Measurements from ENCODE around the gene TEX52.
A peak's percentile ranks its signal among the peaks of the same experiment; 100 is the strongest.
"Not testable (repeated sequence)": the region's sequence is repeated elsewhere in the genome, so short reads cannot be mapped to it uniquely, and the experiment has no call there.

Gene TEX52

GRCh38 chr12:2857021-2857431, at the start of gene TEX52:
Gene TEX52, minus strand, starts transcription at chr12:2857039. Its CDS starts 13 bp downstream, at chr12:2857026.
- DNase-seq, result peak; percentile 27

GRCh38 chr12:2904260-2904659, 47.4 kb upstream of the TEX52 start:
- DNase-seq, result no peak

- no peak for DNase-seq
These were observed 45.5 kb upstream of the TEX52 start for GRCh38 chr12:2902272-2902880.

- no peak for DNase-seq
These were observed 43.8 kb upstream of the TEX52 start for GRCh38 chr12:2900642-2901041.

- no peak for DNase-seq
These were observed 40.6 kb upstream of the TEX52 start for GRCh38 chr12:2897418-2897817.

GRCh38 chr12:2895511-2895910, 38.7 kb upstream of the TEX52 start:
- DNase-seq, result no peak

GRCh38 chr12:2895051-2895451, 38.2 kb upstream of the TEX52 start:
- DNase-seq, result no peak

- no peak for DNase-seq
These were observed 36.2 kb upstream of the TEX52 start for GRCh38 chr12:2893007-2893406.

GRCh38 chr12:2892246-2892645, 35.4 kb upstream of the TEX52 start:
- DNase-seq, result no peak

GRCh38 chr12:2891240-2892053, 34.6 kb upstream of the TEX52 start:
- DNase-seq, result peak; percentile 69

- DNase-seq, result peak; percentile 99
These were observed 33.8 kb upstream of the TEX52 start, which contains the start of gene TULP3 for GRCh38 chr12:2890388-2891239. Gene TULP3, plus strand, starts transcription at chr12:2890891. Its CDS starts 57 bp downstream, at chr12:2890948.

GRCh38 chr12:2890001-2890387, 33.2 kb upstream of the TEX52 start:
- no peak for DNase-seq

GRCh38 chr12:2886768-2887450, 30.1 kb upstream of the TEX52 start:
- DNase-seq, result no peak

GRCh38 chr12:2884810-2885209, 28.0 kb upstream of the TEX52 start:
- no peak for DNase-seq

- no peak for DNase-seq
These were observed 23.0 kb upstream of the TEX52 start for GRCh38 chr12:2879853-2880252.

- peak; percentile 78 for DNase-seq
These were observed 21.3 kb upstream of the TEX52 start for GRCh38 chr12:2877953-2878732.

GRCh38 chr12:2877047-2877952, 20.5 kb upstream of the TEX52 start, which contains the start of the genes FOXM1 and RHNO1:
Gene FOXM1, minus strand, starts transcription at chr12:2877174. Its CDS starts 2,696 bp downstream, at chr12:2874478.
Gene RHNO1, plus strand, starts transcription at chr12:2877223. Its CDS starts 8,144 bp downstream, at chr12:2885367.
- DNase-seq, result peak; percentile 92

- DNase-seq, result peak; percentile 51
These were observed 19.7 kb upstream of the TEX52 start for GRCh38 chr12:2876431-2877046.

- DNase-seq, result not testable (repeated sequence)
These were observed 12.3 kb upstream of the TEX52 start for GRCh38 chr12:2868986-2869632.

GRCh38 chr12:2864198-2864597, 7.4 kb upstream of the TEX52 start:
- DNase-seq, result no peak

Measured in NCI-H82 (cell line).